ENCODE results near the gene FAP.

GRCh38 chr2:162143969-162144368 is 99.3 kb downstream of the FAP start:
- TF ChIP-seq POLR2A (IDR thresholded peaks at IDR 0.05) (no peak), CTCF (IDR thresholded peaks at IDR 0.05) (no peak)
